ENCODE measurements around the gene MYDGF.

DNA sequence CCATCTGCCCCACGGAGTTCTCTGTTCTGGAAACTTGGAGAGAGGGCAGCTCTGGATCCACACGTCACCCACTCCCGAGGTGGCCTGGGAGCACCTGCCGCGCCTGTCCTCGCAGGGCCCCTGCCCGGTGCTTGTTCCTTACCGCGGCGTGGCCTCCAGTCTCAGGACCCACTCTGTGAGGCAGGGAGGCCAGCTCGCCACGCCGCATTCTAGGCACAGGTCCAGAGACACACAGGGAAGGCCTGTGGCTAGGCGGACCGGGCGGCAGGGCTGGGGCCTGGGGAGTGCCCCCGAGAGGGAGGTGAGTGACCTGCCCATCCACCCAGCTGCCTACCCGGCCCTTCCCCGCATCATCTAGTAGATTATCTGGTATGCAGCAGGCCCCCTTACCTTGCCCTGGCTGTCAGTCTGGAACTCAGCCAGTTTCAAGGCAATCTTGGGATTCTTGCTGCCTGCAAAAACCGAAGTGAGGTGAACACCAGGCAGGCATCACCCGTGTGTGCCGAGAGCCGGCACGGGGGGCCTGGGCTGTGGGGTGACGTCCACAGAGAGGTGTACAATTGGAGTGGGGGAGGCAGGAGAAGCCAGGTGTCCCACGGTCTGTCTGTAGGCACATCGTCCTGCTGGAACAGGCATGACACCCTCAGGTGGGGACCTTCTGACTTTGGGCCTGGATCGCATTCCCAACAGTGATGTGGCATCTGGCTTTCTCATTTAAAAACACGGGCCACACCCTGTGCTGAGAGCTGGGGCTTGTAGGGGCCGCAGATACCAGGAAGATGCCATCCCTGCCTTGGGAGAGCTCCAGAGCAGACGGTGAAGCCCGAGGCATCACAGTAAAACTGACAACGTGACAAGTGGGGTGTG, 29.9 kb upstream of the MYDGF start:
- TF ChIP-seq, protein P1, sequence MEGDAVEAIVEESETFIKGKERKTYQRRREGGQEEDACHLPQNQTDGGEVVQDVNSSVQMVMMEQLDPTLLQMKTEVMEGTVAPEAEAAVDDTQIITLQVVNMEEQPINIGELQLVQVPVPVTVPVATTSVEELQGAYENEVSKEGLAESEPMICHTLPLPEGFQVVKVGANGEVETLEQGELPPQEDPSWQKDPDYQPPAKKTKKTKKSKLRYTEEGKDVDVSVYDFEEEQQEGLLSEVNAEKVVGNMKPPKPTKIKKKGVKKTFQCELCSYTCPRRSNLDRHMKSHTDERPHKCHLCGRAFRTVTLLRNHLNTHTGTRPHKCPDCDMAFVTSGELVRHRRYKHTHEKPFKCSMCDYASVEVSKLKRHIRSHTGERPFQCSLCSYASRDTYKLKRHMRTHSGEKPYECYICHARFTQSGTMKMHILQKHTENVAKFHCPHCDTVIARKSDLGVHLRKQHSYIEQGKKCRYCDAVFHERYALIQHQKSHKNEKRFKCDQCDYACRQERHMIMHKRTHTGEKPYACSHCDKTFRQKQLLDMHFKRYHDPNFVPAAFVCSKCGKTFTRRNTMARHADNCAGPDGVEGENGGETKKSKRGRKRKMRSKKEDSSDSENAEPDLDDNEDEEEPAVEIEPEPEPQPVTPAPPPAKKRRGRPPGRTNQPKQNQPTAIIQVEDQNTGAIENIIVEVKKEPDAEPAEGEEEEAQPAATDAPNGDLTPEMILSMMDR (IDR thresholded peaks at IDR 0.05; ENCODE audit: low read length) = no peak
- no peak for TF ChIP-seq EZH2phosphoT487 (IDR thresholded peaks at IDR 0.05; ENCODE audit: low read length)
- no peak for TF ChIP-seq EZH2 (optimal IDR thresholded peaks at IDR 0.05; ENCODE audit: low read depth, low read length)

Measured in MM.1S (cell line).